Activated naive CD4-positive, alpha-beta T cell treated with anti-CD3 and anti-CD28 coated beads, Interleukin-2, amount 10 ng/mL, durations not matched to agents 7 days and 5 days (primary cell): ENCODE data around the gene TRIP11.

Experiments
- CTCF ChIA-PET: fragments of 350-600 bp; sonication (Branson Sonifier 250); formaldehyde crosslinking; loops from one replicate; lab custom pipeline; 2021; ENCODE audit warnings: antibody characterized with exemption; lab: Charles Lee
- DNase-seq: peaks from one replicate; pipeline ENCODE4 v3.0.0-alpha.2; 2020
- H3K27ac Mint-ChIP-seq: one replicate; pipeline ENCODE4 v1.8.0; 2021; ENCODE audit warnings: mild to moderate bottlenecking, moderate library complexity, mixed read lengths
- H3K27me3 Mint-ChIP-seq: one replicate; pipeline ENCODE4 v1.8.0; 2021; ENCODE audit warnings: mild to moderate bottlenecking, mixed read lengths
- H3K36me3 Mint-ChIP-seq: one replicate; pipeline ENCODE4 v1.8.0; 2021; ENCODE audit warnings: mixed read lengths
- H3K4me1 Mint-ChIP-seq: one replicate; pipeline ENCODE4 v1.8.0; 2021; ENCODE audit warnings: mixed read lengths
- H3K4me3 Mint-ChIP-seq: one replicate; pipeline ENCODE4 v1.8.0; 2021; ENCODE audit warnings: mild to moderate bottlenecking, moderate library complexity, mixed read lengths
- H3K9me3 Mint-ChIP-seq: one replicate; pipeline ENCODE4 v1.8.0; 2021; ENCODE audit warnings: mixed read lengths

Gene TRIP11

GRCh38 chr14:91961297-91962220 lies 78.3 kb downstream of the TRIP11 start:
- CTCF ChIA-PET = interaction anchor here (0.6 to 2.0 kb wide), 4 partner anchors 35 to 1544 kb away, joined by 3 to 6 read pairs (median 4); no protein-coding TSS in a partner anchor
- no peaks in the 10 kb centered on the region for H3K4me1 Mint-ChIP-seq
- no peak overlapping the region for H3K4me3 Mint-ChIP-seq
- H3K27ac Mint-ChIP-seq = no peak overlapping the region
- H3K9me3 Mint-ChIP-seq = no peaks in the 10 kb centered on the region
- DNase-seq = no peak
- H3K27me3 Mint-ChIP-seq = peaks cover 12% of the 10 kb centered on the region
- no peaks in the 10 kb centered on the region for H3K36me3 Mint-ChIP-seq

- no peak for DNase-seq
- no peaks in the 10 kb centered on the region for H3K4me1 Mint-ChIP-seq
- CTCF ChIA-PET = no interaction called here
Observed at GRCh38 chr14:91957876-91958313, 82.0 kb downstream of the TRIP11 start.

DNA sequence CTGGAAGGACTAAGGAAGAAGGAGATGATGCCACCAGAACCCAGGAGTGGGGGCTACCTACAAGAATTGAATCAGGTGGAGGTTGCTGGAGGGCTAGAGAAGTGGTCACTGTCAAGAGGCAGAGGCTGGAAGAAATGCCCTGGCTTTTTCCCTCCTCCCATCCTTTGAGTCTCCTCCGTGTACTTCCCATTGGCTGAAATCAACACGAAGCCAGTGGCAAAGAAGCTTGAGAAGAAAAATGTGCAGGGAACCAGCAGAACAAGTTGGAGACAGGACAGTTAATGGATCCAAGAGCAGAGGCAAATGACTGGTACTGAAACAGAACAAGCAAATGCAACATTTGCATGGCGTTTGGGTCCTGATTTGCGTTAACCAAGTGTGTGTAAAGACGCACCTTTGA lies 83.2 kb downstream of the TRIP11 start:
- no peak overlapping the region for H3K27ac Mint-ChIP-seq
- peaks cover 22% of the 10 kb centered on the region for H3K27me3 Mint-ChIP-seq
- CTCF ChIA-PET = no interaction called here
- H3K9me3 Mint-ChIP-seq = no peaks in the 10 kb centered on the region
- no peaks in the 10 kb centered on the region for H3K4me1 Mint-ChIP-seq
- no peak overlapping the region for H3K4me3 Mint-ChIP-seq
- no peak for DNase-seq
- no peaks in the 10 kb centered on the region for H3K36me3 Mint-ChIP-seq

More at GRCh38 chr14:91957876-91958313, 82.0 kb downstream of the TRIP11 start:
- H3K9me3 Mint-ChIP-seq = no peaks in the 10 kb centered on the region
- H3K27ac Mint-ChIP-seq = no peak overlapping the region
- no peaks in the 10 kb centered on the region for H3K36me3 Mint-ChIP-seq
- no peak overlapping the region for H3K4me3 Mint-ChIP-seq
- H3K27me3 Mint-ChIP-seq = peaks cover 22% of the 10 kb centered on the region

DNA sequence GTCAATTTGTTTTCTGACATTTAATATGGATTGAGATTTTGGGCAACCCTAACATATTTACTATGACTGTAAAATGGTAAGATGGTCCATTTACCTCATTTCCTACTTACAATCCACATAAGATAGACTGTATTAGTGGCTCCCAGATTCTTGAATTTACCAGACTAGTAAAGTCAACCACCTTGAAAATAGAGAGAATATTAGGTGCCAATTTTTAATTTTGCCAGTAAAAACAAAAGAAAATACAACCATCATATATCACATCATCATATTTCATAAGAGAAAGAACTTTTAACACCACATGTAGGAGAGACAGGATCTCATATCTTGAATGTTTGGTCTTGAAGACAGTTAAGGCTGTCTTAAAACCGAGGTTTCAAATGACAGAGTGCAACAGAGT lies 84.7 kb downstream of the TRIP11 start:
- Mint-ChIP-seq H3K9me3 (no peaks in the 10 kb centered on the region), H3K27me3 (peaks cover 27% of the 10 kb centered on the region), H3K27ac (no peak overlapping the region), H3K4me1 (no peaks in the 10 kb centered on the region), H3K4me3 (no peak overlapping the region), H3K36me3 (no peaks in the 10 kb centered on the region)
- CTCF ChIA-PET = interaction anchor here (0.7 kb wide), 1 partner anchor 9 kb away, joined by 3 read pairs; no protein-coding TSS in a partner anchor
- DNase-seq = no peak

DNA sequence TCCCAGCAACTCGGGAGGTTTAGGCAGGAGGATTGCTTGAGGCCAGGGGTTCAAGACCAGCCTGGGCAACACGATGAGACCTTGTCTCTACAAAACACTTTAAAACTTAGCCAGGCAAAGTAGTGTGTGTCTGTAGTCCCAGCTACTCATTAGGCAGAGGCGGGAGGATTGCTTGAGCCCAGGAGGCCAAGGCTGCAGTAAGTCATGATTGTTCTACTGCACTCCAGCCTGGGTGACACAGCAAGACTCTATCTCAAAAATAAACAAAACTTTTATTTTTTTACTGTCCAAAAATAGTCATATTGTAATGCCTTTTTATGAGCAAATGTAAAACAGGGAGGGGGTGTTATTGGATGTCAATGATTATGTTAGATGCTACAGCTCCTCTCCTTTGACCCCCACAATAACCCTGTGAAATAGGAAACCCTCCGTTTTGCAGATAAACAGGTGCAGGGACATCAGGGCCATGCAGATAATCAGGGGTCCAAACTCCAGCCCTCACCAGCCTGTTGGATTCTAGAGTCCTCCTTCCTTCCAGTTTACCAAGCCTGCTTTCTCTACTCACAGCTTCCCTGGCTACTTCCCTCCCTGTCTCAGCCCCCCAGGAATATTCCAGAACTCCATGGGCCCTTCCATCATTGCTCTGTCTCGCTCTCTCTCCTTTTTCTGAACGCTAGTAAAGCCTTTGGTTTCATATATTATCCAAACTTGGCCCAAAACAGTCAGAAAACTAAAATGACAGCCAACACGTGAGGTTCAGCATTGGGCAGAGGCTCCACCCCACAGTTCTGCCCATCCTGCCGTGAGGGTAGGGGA lies 86.5 kb downstream of the TRIP11 start:
- Mint-ChIP-seq H3K9me3 (no peaks in the 10 kb centered on the region), H3K27me3 (peaks cover 38% of the 10 kb centered on the region), H3K27ac (no peak overlapping the region), H3K36me3 (no peaks in the 10 kb centered on the region), H3K4me1 (no peaks in the 10 kb centered on the region), H3K4me3 (no peak overlapping the region)
- no peak for DNase-seq
- CTCF ChIA-PET = no interaction called here

DNA sequence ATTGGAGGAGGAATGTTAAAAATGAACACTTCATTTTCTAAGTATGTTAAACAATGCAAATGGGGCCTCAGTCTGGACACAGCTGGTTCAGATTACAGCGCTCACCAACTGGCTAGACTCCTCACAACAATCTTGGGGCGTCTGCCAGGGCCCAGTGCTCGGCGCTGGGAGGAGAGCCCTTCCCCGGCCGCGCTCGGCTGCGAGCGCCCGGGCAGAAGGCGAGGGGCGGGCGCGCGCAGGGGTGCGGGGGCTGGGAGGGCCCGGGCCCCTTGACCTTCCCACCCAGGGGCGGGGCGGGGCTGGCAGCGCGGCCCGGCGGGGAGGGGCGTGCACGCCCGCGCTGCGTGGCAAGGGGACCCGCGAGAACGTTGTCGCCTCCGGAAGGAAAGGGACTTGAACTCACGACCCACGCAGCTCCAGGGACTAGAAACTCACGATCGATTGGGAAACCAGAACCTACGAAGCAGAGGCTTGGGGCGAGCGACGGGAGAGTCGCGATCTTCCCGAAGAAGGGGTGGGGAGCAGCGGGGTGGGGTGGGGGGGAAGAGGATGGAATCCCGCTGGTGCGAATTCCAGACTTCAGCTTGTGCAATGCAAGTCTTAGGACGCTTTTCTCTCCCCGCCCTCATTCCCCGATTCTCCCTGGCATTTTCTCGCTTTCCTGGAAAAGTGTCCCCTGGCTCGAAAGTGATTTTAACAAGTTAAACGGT lies 92.2 kb downstream of the TRIP11 start, which contains the start of gene FBLN5:
TSS of gene FBLN5 (minus strand) at position 220 of the 710 bp plus-strand sequence. CDS start 465 bp downstream, outside the sequence.
- Mint-ChIP-seq H3K27me3 (peaks cover 62% of the 10 kb centered on the region), H3K27ac (no peak within 1 kb of the TSS), H3K4me3 (peak within 1 kb of the TSS; percentile 79), H3K4me1 (peaks cover 20% of the 10 kb centered on the region), H3K36me3 (no peaks in the 10 kb centered on the region), H3K9me3 (no peaks in the 10 kb centered on the region)
- peak; percentile 37 for DNase-seq
- CTCF ChIA-PET = no interaction called here

DNA sequence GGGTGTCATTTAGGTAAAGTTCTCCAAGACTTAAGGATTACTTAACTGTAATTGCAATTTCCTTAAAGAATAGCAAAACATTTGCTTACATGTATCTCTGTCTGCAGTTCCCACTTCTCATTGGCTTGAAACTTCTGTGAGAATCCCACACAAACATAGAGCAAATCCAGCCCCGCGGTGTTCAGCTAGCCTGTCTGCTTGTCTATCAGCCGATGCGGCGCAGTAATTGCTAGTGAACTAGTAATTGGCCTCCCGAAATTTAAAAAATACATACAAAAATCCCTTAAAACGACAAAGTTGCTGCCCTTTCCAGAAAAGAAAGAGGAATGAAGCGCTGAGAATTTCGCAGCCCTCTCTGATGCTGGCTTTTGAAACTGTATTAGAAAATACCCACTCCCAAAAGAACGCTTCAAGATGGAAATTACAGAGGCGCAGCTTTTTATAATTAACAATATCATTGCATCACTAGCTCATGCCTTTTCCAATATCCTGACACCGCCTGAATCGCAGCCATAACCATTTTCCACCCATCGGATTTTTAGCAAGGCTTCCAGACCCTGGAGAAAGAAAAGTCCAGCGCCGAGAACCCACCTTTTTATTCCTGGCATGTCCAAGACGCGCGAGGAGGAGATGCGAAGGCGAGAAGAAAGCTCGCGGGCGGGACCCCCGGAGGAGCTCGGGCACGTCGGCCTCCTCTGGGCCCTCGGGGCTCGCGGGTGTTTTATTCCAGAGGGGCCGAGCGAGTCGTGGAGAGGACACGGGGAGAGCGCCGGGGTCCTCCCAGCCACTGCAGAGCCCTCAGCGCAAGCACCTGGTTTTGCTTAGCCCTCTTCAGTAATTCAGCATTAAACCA lies 93.0 kb downstream of the TRIP11 start:
- H3K4me1 Mint-ChIP-seq = peaks cover 23% of the 10 kb centered on the region
- H3K27ac Mint-ChIP-seq = no peak overlapping the region
- H3K36me3 Mint-ChIP-seq = no peaks in the 10 kb centered on the region
- DNase-seq = no peak
- CTCF ChIA-PET = no interaction called here
- peak overlapping the region; percentile 79 for H3K4me3 Mint-ChIP-seq
- peaks cover 62% of the 10 kb centered on the region for H3K27me3 Mint-ChIP-seq
- H3K9me3 Mint-ChIP-seq = no peaks in the 10 kb centered on the region

- no peaks in the 10 kb centered on the region for H3K36me3 Mint-ChIP-seq
- H3K9me3 Mint-ChIP-seq = no peaks in the 10 kb centered on the region
- CTCF ChIA-PET = no interaction called here
- no peak overlapping the region for H3K27ac Mint-ChIP-seq
- no peak overlapping the region for H3K4me3 Mint-ChIP-seq
- H3K4me1 Mint-ChIP-seq = peaks cover 23% of the 10 kb centered on the region
- DNase-seq = no peak
- H3K27me3 Mint-ChIP-seq = peaks cover 62% of the 10 kb centered on the region
Observed at GRCh38 chr14:91945751-91946621, 93.9 kb downstream of the TRIP11 start.

DNA sequence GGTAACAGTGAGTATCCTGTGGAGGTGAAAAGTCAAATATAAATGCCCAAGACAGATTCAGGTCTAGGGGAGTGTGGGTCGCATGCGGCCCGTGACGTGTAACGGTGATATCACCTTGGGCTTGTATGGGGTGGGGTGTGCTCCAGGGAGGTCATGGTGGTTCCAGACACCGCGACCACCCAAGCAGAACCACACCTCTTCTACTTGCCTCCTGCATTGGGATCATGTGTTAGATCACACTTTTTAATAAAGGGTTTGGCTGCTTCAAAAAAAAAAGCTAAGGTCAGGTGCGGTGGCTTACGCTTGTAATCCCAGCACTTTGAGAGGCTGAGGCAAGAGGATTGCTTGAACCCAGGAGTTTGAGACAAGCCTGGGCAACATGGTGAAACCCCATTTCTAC lies 96.9 kb downstream of the TRIP11 start:
- CTCF ChIA-PET = interaction anchor here (0.7 kb wide), 1 partner anchor 518 kb away, joined by 3 read pairs; no protein-coding TSS in a partner anchor
- Mint-ChIP-seq H3K36me3 (no peaks in the 10 kb centered on the region), H3K27ac (no peak overlapping the region), H3K27me3 (peaks cover 40% of the 10 kb centered on the region), H3K4me3 (no peak overlapping the region), H3K4me1 (peaks cover 20% of the 10 kb centered on the region), H3K9me3 (no peaks in the 10 kb centered on the region)
- DNase-seq = no peak

GRCh38 chr14:91942128-91942527 lies 97.7 kb downstream of the TRIP11 start:
- Mint-ChIP-seq H3K36me3 (no peaks in the 10 kb centered on the region), H3K4me3 (no peak overlapping the region), H3K9me3 (no peaks in the 10 kb centered on the region), H3K4me1 (peaks cover 16% of the 10 kb centered on the region), H3K27me3 (peaks cover 32% of the 10 kb centered on the region), H3K27ac (no peak overlapping the region)
- DNase-seq = no peak
- CTCF ChIA-PET = no interaction called here

DNA sequence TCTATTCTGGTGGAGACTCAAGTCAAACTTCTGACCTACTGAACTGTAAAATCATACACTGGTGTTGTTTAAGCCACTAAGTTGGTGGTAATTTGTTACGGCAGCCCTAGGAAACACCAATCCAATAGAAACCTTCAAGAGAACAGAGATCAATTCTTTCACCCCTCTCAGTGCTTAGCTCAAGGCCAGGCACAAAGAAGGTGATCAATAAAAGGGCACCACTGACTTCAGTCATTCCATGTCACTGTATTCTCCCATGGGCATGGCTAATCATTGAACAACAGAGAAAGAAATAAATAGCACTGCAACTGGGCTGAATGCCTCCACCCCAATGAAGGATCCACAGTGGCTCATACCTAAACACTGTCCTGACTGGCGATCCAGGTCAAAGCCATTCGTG lies 99.7 kb downstream of the TRIP11 start:
- H3K4me1 Mint-ChIP-seq = peaks cover 8% of the 10 kb centered on the region
- no peak overlapping the region for H3K27ac Mint-ChIP-seq
- CTCF ChIA-PET = no interaction called here
- peaks cover 15% of the 10 kb centered on the region for H3K27me3 Mint-ChIP-seq
- no peak for DNase-seq
- H3K4me3 Mint-ChIP-seq = no peak overlapping the region
- H3K9me3 Mint-ChIP-seq = no peaks in the 10 kb centered on the region
- no peaks in the 10 kb centered on the region for H3K36me3 Mint-ChIP-seq

DNA sequence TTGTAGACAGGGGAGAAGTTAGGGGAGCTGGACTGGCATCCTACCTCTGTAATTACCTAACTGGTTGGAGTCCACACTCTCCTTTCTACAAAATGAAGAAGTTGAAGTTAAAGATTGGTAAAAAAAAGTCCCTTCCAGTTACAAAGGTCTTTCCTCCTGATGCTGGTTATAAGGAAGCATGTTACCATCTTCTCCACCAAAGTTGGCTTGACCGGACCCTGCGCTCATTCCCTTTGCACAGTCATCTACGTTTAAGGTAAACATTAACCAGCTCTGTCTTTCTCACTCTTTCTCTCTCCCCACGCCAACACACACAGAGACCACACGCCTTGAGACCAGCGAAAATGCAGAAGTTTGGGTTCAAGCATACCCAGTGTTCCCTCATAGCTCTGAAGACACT lies 104.3 kb downstream of the TRIP11 start:
- no peaks in the 10 kb centered on the region for H3K36me3 Mint-ChIP-seq
- H3K9me3 Mint-ChIP-seq = no peaks in the 10 kb centered on the region
- H3K4me1 Mint-ChIP-seq = no peaks in the 10 kb centered on the region
- peaks cover 13% of the 10 kb centered on the region for H3K27me3 Mint-ChIP-seq
- CTCF ChIA-PET = no interaction called here
- no peak overlapping the region for H3K4me3 Mint-ChIP-seq
- DNase-seq = no peak
- H3K27ac Mint-ChIP-seq = no peak overlapping the region
